Skeletal muscle satellite cell (primary cell): ENCODE measurements around the gene IGF1.

Experiments
- H3K27me3 ChIP-seq: 2 replicates; pipeline ENCODE4 v1.7.0; 2013; ENCODE audit warnings: low read length; ENCODE audit not compliant: control insufficient read depth, insufficient read depth
- H3K36me3 ChIP-seq: 2 replicates; pipeline ENCODE4 v1.7.0; 2013; ENCODE audit warnings: mild to moderate bottlenecking, control low read depth, low read length; ENCODE audit not compliant: insufficient read depth
- H3K4me1 ChIP-seq: 2 replicates; pipeline ENCODE4 v1.7.0; 2013; ENCODE audit warnings: low read length; ENCODE audit not compliant: control insufficient read depth, insufficient read depth
- H3K4me2 ChIP-seq: 2 replicates; pipeline ENCODE4 v1.7.0; 2013; ENCODE audit warnings: mild to moderate bottlenecking, low read length
- H3K4me3 ChIP-seq: 2 replicates; pipeline ENCODE4 v1.7.0; 2013; ENCODE audit warnings: low read length
- H3K9ac ChIP-seq: 2 replicates; pipeline ENCODE4 v1.7.0; 2013; ENCODE audit warnings: mild to moderate bottlenecking, low read depth, low read length, moderate library complexity
- H3K9me3 ChIP-seq: replicated peaks from 2 replicates; pipeline ENCODE4 v1.7.0; 2013; ENCODE audit warnings: mild to moderate bottlenecking, control low read depth, low read length

IGF1 gene

GRCh38 chr12:102474438-102475064 lies 5.8 kb downstream of the IGF1 start:
- H3K9ac ChIP-seq, result no peak overlapping the region
- H3K4me3 ChIP-seq, result no peak overlapping the region
- peaks cover 7% of the 10 kb centered on the region for H3K4me1 ChIP-seq
- no peaks in the 10 kb centered on the region for H3K9me3 ChIP-seq
- no peak overlapping the region for H3K4me2 ChIP-seq
- H3K27me3 ChIP-seq, result peaks cover 11% of the 10 kb centered on the region
- H3K36me3 ChIP-seq, result no peaks in the 10 kb centered on the region

DNA sequence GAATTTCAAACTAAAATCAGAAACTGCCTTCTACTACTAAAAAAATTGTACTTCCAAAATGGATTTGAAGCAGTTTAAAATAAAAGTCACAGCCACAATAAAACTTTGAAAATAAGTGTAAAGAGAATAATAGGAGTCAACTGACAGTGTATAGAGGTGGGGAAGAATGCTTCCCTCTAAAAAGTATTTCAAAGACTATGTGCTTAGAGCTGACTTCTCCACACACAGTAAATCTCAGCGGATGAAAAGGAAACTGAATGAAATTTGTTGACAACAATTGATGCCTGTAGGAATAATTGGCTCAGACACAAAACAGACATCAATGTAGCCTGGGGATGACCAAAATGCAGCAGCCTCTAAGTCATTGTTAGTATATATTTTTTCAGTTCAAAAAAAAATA lies 7.9 kb downstream of the IGF1 start:
- H3K4me1 ChIP-seq, result no peaks in the 10 kb centered on the region
- H3K36me3 ChIP-seq, result no peaks in the 10 kb centered on the region
- H3K4me2 ChIP-seq, result no peak overlapping the region
- H3K4me3 ChIP-seq, result no peak overlapping the region
- peaks cover 2% of the 10 kb centered on the region for H3K27me3 ChIP-seq
- H3K9me3 ChIP-seq, result no peaks in the 10 kb centered on the region
- H3K9ac ChIP-seq, result no peak overlapping the region

DNA sequence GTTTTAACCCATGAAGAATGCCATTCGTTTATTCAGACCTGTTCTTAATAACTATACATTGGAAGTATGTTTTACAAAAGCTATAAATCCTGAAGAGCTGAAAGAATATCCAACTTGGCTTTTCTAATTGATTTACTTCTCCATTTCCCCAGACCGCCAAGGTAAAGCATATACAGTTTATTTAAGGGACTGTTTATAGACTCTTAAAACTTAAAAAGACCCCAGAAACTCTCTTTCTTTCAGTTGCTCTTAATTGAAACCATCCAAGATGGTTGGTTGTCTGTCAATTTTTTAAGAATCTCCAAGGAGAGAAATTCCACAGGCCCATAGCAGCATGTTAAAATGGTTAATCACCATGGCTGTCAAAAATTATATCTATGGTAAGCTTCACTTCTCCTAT lies 8.8 kb downstream of the IGF1 start:
- Histone ChIP-seq H3K36me3 (no peaks in the 10 kb centered on the region), H3K9ac (no peak overlapping the region), H3K9me3 (no peaks in the 10 kb centered on the region), H3K4me1 (no peaks in the 10 kb centered on the region), H3K27me3 (peaks cover 3% of the 10 kb centered on the region), H3K4me3 (no peak overlapping the region), H3K4me2 (no peak overlapping the region)

- no peak overlapping the region for H3K4me2 ChIP-seq
- no peak overlapping the region for H3K9ac ChIP-seq
- H3K4me3 ChIP-seq, result no peak overlapping the region
- H3K27me3 ChIP-seq, result peaks cover 3% of the 10 kb centered on the region
- no peaks in the 10 kb centered on the region for H3K36me3 ChIP-seq
- no peaks in the 10 kb centered on the region for H3K4me1 ChIP-seq
- H3K9me3 ChIP-seq, result no peaks in the 10 kb centered on the region
These were observed 9.4 kb downstream of the IGF1 start for GRCh38 chr12:102470945-102471344.

GRCh38 chr12:102468261-102468915 lies 12.0 kb downstream of the IGF1 start:
- no peak overlapping the region for H3K4me2 ChIP-seq
- peaks cover 3% of the 10 kb centered on the region for H3K27me3 ChIP-seq
- no peaks in the 10 kb centered on the region for H3K9me3 ChIP-seq
- H3K9ac ChIP-seq, result no peak overlapping the region
- H3K4me1 ChIP-seq, result peaks cover 5% of the 10 kb centered on the region
- H3K4me3 ChIP-seq, result no peak overlapping the region
- no peaks in the 10 kb centered on the region for H3K36me3 ChIP-seq

DNA sequence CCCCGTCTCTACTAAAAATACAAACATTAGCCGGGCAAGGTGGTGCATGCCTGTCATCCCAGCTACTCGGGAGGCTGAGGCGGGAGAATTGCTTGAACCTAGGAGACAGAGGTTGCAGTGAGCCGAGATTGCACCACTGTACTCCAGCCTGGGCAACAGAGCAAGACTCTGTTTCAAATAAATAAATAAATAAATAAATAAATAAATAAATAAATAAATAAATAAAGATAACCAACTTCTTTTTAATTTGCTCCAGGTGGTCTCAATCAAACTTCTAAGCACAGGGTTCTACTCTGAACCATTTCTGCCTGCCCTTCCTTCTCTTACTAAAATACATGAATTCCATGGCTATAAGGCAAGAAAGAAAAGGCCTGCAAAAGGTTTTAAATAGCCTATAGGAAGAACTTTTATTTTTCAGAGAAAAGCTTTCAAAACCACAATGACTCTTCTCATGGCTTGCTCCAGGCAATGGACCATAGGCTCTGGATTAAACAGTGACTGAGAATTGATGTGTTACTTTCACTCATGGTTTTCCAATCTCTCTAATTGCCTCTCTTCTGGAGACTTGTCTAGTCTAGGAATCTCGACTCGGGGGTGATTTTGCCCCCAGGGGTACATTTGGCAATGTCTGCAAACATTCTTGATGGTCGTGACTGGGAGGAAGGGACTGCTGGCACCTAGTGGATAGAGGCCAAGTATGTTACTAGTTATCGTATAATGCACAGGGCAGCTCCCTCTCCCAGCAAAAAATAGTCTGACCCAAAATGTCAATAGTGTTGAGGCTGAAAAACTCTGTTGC lies 14.4 kb downstream of the IGF1 start:
- Histone ChIP-seq H3K9ac (no peak overlapping the region), H3K4me3 (no peak overlapping the region), H3K36me3 (no peaks in the 10 kb centered on the region), H3K4me2 (no peak overlapping the region), H3K4me1 (peaks cover 19% of the 10 kb centered on the region), H3K27me3 (peaks cover 3% of the 10 kb centered on the region), H3K9me3 (no peaks in the 10 kb centered on the region)

GRCh38 chr12:102463659-102464249 lies 16.6 kb downstream of the IGF1 start:
- Histone ChIP-seq H3K9me3 (no peaks in the 10 kb centered on the region), H3K4me1 (peaks cover 19% of the 10 kb centered on the region), H3K4me2 (peak overlapping the region; percentile 2), H3K9ac (no peak overlapping the region), H3K27me3 (peaks cover 3% of the 10 kb centered on the region), H3K4me3 (no peak overlapping the region), H3K36me3 (no peaks in the 10 kb centered on the region)

DNA sequence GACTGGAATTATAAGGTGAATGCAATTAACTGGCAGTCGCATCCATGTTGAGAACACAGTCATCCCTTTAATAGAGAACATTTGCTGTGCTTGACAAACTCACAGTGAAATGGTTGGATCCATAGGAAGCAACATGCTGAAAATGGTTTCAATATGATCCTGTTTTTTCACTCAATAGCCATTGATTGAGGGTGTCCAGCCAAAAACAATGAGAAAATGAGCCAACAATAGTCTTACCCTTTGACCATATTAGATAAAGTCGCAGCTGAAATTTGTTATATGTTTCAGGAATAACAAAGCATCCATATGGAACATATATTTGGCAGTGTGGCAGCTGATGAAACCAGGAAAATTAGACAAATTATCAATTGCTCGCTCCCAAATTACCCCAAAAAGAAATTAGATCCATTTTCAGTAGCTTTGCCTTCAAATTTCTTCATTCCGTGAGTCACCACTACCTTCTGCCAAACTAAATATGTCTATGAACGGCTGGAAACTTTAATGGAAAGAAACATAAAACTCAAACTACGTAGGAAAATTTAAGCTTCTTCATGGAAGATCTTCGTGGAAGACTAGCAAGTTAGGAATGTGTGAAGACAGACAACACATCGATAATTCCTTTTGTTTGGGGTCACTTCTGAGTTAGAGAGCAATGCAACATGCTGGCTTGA lies 17.4 kb downstream of the IGF1 start:
- H3K4me2 ChIP-seq, result peak overlapping the region; percentile 2
- no peaks in the 10 kb centered on the region for H3K36me3 ChIP-seq
- H3K9me3 ChIP-seq, result no peaks in the 10 kb centered on the region
- H3K4me1 ChIP-seq, result peaks cover 19% of the 10 kb centered on the region
- H3K27me3 ChIP-seq, result peaks cover 3% of the 10 kb centered on the region
- no peak overlapping the region for H3K4me3 ChIP-seq
- H3K9ac ChIP-seq, result no peak overlapping the region

DNA sequence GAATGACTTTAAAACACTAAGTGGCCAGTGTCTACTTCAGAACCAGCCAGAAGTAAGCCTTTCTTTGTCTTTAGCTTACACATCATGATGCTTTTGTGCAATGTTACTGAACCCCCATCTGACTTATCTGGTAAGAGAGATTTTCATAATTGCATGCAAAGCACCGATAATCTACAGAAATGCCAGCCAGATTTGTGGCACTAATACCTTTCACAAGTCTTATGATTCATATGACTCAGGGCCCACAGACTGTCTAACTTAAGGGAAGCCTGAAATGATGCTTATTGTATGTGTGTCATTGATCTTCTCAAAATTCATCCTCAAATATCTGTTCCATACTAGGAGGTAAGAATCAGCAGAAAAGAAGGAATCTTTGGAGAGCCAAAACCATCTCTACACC lies 18.0 kb downstream of the IGF1 start:
- Histone ChIP-seq H3K36me3 (no peaks in the 10 kb centered on the region), H3K9me3 (no peaks in the 10 kb centered on the region), H3K4me1 (peaks cover 19% of the 10 kb centered on the region), H3K27me3 (no peaks in the 10 kb centered on the region), H3K4me2 (no peak overlapping the region), H3K4me3 (no peak overlapping the region), H3K9ac (no peak overlapping the region)

GRCh38 chr12:102461501-102461900 lies 18.9 kb downstream of the IGF1 start:
- Histone ChIP-seq H3K9me3 (no peaks in the 10 kb centered on the region), H3K9ac (no peak overlapping the region), H3K4me2 (no peak overlapping the region), H3K4me1 (peaks cover 19% of the 10 kb centered on the region), H3K4me3 (no peak overlapping the region), H3K27me3 (no peaks in the 10 kb centered on the region), H3K36me3 (no peaks in the 10 kb centered on the region)

DNA sequence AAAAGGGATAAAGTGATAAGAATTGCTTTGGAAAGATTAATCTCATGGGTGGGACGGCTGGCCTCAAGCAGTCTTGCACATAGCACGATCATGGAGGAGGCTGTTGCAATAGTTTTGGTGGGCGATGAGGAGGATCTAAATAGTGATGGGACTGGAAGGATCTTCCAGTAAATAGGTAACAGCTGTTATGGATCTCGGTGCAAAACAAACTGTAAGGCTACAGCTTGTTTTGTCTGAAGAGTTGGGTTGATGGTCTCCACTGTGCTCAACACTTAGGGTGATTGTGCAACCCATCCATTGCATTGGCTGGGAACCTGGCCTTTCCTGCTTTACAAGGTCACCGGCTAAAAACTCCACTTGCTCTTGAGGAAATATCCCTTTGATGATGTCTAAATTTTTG lies 21.0 kb downstream of the IGF1 start:
- Histone ChIP-seq H3K27me3 (no peaks in the 10 kb centered on the region), H3K36me3 (no peaks in the 10 kb centered on the region)

More for the DNA sequence above, 21.0 kb downstream of the IGF1 start:
- Histone ChIP-seq H3K9ac (no peak overlapping the region), H3K9me3 (no peaks in the 10 kb centered on the region), H3K4me1 (peaks cover 19% of the 10 kb centered on the region), H3K4me3 (no peak overlapping the region), H3K4me2 (no peak overlapping the region)
